ENCODE measurements around the gene ATXN10. TPM values are rescaled to one million over a fixed set of nuclear protein-coding genes. Genes with fewer than 3 reads are reported as not detected.

The ATXN10 gene
- total RNA-seq, 4 donors from 2014 or later: 35.5 to 83.3 (median 51.1) TPM

DNA sequence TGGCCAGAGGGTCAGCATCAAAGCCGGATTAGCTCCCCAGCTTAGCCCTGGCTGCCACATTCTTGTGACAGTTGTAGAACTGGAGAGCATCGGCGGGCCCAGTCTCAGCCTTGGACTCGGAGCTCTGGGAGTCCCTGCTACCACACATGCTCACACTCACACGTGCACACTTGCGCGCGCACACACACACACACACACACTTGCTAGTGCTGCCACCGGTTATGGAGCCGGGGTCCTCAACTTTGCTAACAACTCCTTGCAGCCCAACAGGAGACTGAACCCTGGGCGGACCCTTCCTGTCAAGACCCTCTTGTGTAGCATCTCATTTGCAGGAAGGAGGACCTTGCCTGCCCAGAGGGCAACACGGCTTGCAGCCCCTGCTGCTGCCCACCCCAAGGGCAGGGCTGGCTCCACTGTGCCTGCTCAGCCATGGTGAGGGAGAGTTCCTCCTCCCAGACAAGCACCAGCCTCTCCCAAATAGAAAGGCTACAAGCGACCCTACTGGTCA lies 197.8 kb downstream of the ATXN10 start:
- DNase-seq (ENCODE audit: low spot score in 2 of 2): no peak
- no peak overlapping the region for H3K4me3 ChIP-seq (ENCODE audit: low read depth, poor library complexity, severe bottlenecking)
- WGBS, 2 donors: 79 to 86% methylated on average over 9 to 13 of the region's 13 CpGs
- no peak for TF ChIP-seq POLR2A (IDR thresholded peaks at IDR 0.05)
- TF ChIP-seq, protein P1, sequence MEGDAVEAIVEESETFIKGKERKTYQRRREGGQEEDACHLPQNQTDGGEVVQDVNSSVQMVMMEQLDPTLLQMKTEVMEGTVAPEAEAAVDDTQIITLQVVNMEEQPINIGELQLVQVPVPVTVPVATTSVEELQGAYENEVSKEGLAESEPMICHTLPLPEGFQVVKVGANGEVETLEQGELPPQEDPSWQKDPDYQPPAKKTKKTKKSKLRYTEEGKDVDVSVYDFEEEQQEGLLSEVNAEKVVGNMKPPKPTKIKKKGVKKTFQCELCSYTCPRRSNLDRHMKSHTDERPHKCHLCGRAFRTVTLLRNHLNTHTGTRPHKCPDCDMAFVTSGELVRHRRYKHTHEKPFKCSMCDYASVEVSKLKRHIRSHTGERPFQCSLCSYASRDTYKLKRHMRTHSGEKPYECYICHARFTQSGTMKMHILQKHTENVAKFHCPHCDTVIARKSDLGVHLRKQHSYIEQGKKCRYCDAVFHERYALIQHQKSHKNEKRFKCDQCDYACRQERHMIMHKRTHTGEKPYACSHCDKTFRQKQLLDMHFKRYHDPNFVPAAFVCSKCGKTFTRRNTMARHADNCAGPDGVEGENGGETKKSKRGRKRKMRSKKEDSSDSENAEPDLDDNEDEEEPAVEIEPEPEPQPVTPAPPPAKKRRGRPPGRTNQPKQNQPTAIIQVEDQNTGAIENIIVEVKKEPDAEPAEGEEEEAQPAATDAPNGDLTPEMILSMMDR (IDR thresholded peaks at IDR 0.05): no peak
- intact Hi-C loops (cut with DNase I; ENCODE audit: low total_unique reads): no loop called here

DNA sequence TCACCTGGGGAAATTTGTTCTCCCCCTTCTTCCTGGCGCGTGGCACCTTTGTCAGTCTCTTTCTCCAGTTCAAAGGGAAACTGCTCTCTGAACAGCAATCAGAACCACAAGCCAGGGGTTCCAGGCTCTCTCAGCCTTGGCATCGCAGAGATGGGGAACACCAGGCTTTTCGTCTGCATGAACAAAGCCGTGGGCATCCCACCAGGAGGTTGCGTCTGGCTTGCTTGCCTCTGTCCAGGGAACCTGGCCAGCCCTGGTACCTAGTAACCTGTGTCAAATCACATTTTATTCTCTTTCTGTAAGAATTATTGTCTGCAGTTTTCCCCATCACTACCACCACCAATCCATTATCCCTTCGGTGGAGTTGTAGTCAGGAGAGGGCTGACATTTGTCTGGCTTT lies 198.4 kb downstream of the ATXN10 start:
- H3K4me3 ChIP-seq (ENCODE audit: low read depth, poor library complexity, severe bottlenecking): no peak overlapping the region
- intact Hi-C loops (cut with DNase I; ENCODE audit: low total_unique reads): no loop called here
- WGBS, 2 donors: 82 to 86% methylated on average over 7 of the region's 7 CpGs
- DNase-seq (ENCODE audit: low spot score in 2 of 2): no peak
- no peak for TF ChIP-seq POLR2A (IDR thresholded peaks at IDR 0.05)
- TF ChIP-seq, protein P1 (IDR thresholded peaks at IDR 0.05): no peak

DNA sequence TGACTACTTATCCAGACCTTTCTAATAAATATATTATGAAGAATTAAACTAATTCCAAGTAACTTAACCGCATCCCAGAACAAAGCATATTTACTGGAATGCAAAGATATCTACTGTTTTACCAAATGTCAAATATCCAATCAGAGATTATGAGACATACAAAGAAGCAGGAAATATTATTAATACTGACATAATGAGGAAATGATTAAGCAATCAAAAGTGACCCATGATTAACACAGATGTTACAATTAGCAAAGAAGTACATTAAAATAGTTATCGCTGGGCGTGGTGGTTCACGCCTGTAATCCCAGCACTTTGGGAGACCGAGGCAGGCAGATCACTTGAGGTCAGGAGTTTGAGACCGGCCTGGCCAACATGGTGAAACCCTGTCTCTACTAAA lies 200.1 kb downstream of the ATXN10 start:
- intact Hi-C loops (cut with DNase I; ENCODE audit: low total_unique reads): no loop called here

GRCh38 chr22:45872659-45873263 lies 201.1 kb downstream of the ATXN10 start:
- TF ChIP-seq POLR2A (IDR thresholded peaks at IDR 0.05): no peak
- TF ChIP-seq, protein P1 (IDR thresholded peaks at IDR 0.05): no peak
- DNase-seq (ENCODE audit: low spot score in 2 of 2): no peak
- no peak overlapping the region for H3K4me3 ChIP-seq (ENCODE audit: low read depth, poor library complexity, severe bottlenecking)
- WGBS, 2 donors: 94 to 97% methylated on average over 3 of the region's 3 CpGs
- intact Hi-C loops (cut with DNase I; ENCODE audit: low total_unique reads): no loop called here

More for the DNA sequence above, 200.1 kb downstream of the ATXN10 start:
- WGBS, 2 donors: 97 to 98% methylated on average over 6 of the region's 6 CpGs
- no peak for DNase-seq (ENCODE audit: low spot score in 2 of 2)
- H3K4me3 ChIP-seq (ENCODE audit: low read depth, poor library complexity, severe bottlenecking): no peak overlapping the region
- TF ChIP-seq, protein P1 (IDR thresholded peaks at IDR 0.05): no peak

DNA sequence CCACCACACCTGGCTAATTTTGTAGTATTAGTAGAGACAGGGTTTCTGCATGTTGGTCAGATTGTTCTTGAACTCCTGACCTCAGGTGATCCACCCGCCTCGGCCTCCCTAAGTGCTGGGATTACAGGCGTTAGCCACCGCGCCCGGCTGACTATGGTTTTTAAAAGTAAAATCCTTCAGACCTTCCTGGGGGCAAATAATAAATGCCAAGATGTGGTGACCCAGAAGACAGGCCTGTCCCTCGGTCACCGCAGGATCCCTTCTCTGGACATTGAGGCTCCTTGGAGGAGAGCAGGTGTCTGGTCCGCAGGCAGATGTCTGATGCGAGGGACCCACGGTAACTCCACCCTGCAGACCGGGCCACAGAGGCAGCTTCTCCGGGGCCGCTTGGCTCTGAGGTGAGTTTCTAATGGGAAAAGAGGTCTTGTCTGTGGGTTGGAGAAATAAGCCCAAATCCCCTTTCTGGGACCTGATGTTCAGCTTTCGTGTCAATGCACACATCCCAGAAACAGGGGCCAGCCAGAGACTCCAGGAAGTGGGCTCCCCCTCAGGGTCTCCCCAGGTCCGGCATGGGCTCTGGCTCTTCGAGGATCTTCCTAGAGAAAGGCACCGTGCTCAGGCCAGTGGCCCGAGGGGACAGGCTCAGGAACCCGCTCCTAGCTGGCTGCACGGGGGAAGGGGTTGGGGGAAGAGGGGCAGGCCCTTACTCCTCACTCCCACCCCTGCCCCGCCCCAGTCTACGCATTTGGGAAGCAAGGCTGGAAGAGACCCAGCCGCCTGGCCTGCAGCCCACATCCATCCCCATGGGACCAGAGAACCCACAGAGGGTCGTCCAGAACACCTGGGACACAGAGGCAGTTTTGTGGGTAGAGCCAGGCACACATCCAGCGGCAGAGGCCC lies 204.8 kb downstream of the ATXN10 start:
- DNase-seq (ENCODE audit: low spot score in 2 of 2): peak in 1 of 2 donors; percentile 73
- no peak overlapping the region for H3K4me3 ChIP-seq (ENCODE audit: low read depth, poor library complexity, severe bottlenecking)
- 88 to 89% methylated on average over 20 to 25 of the region's 26 CpGs for WGBS, 2 donors
- intact Hi-C loops (cut with DNase I; ENCODE audit: low total_unique reads): no loop called here
- TF ChIP-seq POLR2A (IDR thresholded peaks at IDR 0.05): no peak
- TF ChIP-seq, protein P1 (IDR thresholded peaks at IDR 0.05): no peak

Data from lower leg skin (tissue), 4 donors.